ENCODE data around the gene SSX4.
"Not testable (repeated sequence)": the region's sequence is repeated elsewhere in the genome, so short reads cannot be mapped to it uniquely, and the experiment has no call there.

SSX4 gene, protein sequence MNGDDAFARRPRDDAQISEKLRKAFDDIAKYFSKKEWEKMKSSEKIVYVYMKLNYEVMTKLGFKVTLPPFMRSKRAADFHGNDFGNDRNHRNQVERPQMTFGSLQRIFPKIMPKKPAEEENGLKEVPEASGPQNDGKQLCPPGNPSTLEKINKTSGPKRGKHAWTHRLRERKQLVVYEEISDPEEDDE

GRCh38 chrX:48383239-48383638 lies at the start of gene SSX4:
Gene SSX4, plus strand, starts transcription at chrX:48383539. Its CDS starts 515 bp downstream, at chrX:48384054.
- not testable (repeated sequence) for DNase-seq

DNA sequence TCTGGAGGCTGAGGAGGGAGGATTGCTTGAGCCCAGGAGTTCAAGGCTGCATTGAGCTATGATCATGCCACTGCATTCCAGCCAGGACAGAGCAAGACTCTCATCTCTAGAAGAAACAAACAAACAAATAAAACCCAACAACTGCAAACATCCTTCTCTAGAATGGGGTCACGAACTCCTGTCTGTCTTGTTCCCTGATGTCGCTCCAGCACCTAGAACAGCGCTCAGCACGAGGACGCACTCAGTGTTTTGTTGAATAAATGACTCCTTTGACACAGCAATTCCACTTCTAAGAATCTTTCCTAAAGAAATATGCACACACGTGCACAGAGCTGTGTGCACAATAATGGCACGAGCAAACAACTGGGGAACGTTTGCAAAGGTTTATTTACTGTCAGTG lies 37.3 kb upstream of the SSX4 start:
- not testable (repeated sequence) for DNase-seq

DNA sequence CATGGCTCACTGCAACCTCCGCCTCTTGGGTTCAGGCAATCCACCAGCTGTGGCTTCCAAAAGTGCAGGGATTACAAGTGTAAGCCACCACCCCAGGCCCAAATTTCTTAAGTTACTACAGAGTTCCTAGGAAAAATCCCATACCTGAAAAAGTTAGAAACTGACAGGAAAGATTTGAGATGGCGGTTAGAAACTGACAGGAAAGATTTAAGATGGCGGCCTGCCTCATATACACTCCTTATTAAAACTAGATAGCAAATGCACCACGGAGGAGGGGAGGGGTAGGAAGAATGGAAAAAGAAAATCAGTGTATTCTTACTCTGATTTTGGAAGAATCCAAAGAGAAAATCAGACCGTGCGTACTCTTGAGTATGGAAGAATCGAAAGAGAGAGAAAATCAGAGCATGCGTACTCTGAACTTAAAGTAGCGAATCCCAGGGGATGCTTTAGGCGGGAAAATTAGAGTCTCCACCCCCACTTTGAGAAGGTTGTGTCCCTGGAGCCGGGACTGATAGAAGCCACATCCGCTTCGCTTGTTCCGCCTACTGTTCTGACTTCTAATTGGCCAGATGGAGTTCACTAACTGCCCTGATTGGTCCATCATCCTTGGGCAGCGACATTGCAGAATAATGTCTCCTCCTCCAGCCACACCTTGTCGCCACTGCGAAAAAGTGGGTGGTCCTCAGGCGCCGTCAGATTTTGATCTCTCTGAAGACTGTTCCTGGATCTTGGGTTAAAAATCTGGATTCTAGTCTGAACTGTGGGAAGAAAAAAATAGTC lies 26.8 kb upstream of the SSX4 start, which contains the start of gene SSX3:
SSX3 (minus strand) TSS at position 389 of the 780 bp plus-strand sequence. CDS start 1,454 bp downstream, outside the sequence.
- DNase-seq: not testable (repeated sequence)

DNA sequence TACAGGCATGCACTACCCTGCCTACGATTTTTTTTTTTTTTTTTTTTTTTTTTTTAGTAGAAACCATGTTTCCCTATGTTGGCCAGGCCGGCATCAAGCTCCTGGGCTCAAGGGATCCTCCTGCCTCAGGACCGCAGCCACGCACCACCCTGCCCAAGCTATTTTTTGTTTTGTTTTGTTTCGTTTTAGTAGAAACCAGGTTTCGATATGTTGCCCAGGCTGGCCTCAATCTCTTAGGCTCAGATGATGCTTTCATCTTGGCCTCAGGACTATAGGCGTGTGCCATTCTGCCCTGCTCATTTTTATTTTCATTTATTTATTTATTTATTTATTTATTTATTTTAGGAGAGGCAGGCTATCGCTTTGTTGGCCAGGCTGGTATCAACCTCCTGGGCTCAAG lies 25.7 kb upstream of the SSX4 start:
- no peak for DNase-seq

DNA sequence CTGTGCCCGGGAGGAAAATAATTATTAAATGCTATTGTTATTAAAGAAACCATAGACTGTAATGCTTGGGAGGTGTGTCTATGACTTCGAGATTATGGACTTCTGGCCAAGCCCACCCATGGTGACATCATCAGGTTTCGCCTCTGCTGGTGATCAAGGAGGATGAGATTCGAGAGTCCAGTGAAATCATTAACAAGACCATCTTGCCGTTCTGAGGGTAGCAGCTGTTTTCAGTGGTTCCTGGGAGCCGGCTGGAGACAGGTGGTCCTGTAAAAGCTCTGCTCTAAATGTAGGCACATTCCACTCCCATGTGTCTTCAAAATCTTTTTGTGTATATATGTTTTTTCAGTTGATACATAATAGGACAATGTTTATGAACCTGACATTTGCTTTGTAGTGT lies 24.1 kb upstream of the SSX4 start:
- not testable (repeated sequence) for DNase-seq

DNA sequence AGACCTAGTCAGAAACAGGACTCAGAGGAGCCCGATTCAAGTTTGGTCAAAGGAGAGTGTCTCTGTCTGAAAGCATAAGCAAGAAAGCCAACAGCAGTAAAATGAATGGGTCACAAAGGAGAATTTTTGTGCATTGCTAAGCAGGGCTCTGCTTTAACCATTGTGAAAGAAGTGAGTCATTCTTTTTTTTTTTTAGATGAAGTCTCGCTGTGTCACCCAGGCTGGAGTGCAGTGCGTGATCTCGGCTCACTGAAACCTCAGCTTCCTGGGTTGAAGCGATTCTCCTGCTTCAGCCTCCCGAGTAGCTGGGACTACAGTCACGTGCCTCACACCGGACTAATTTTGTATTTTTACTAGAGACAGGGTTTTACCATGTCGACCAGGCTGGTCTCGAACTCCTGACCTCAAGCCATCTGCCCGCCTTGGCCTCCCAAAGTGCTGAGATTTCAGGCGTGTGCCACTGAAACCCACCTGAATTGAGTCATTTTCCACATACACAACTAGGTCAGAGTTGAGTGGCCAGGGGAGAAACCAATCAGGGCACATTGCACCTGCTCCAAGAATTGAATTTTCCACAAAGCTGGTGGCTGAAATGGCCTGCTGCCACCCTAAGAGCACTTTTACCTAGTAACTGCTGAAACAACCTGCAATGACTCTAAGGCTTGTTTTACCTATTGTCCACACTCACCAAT lies 15.5 kb upstream of the SSX4 start:
- not testable (repeated sequence) for DNase-seq

DNA sequence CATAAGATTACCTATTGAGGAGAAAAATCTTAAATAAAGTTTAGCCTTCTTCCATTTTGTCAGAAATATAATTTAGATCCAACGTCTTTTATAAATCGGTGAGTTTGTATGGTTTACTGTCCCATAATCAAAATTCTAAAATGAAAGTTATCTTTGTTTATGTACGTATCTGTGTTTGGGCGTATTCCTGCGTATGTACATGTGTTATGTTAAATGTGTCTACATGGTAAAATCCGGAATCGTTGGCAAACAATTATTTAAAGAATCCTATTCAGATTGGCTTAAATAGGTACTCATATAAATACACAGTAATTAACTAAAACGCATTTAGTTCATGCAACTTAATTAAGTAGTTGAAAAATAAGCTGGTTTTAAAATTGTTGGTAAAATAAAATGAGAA lies 12.9 kb upstream of the SSX4 start:
- not testable (repeated sequence) for DNase-seq

- DNase-seq: not testable (repeated sequence)
Observed at GRCh38 chrX:48396931-48397330, 13.6 kb downstream of the SSX4 start.

GRCh38 chrX:48397825-48398224 lies 14.5 kb downstream of the SSX4 start:
- DNase-seq: not testable (repeated sequence)

DNA sequence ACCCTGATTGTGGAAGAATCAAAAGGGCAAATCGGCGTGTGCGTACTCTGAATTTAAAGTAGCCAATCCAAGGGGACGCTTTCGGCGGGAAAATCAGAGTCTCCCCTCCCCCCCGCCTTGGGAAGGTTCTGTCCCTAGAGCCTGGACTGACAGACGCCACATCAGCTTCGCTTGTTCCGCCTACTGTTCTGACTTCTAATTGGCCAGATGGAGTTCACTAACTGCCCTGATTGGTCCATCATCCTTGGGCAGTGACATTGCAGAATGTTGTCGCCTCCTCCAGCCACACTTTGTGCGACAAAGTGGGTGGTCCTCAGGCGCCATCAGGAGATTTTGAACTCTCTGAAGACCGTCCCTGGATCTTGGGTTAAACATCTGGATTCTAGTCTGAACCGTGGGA lies 28.5 kb downstream of the SSX4 start, which contains the start of gene SSX4B:
SSX4B (minus strand) TSS at position 101 of the 400 bp plus-strand sequence. CDS start 588 bp downstream, outside the sequence.
- DNase-seq: not testable (repeated sequence)

DNA sequence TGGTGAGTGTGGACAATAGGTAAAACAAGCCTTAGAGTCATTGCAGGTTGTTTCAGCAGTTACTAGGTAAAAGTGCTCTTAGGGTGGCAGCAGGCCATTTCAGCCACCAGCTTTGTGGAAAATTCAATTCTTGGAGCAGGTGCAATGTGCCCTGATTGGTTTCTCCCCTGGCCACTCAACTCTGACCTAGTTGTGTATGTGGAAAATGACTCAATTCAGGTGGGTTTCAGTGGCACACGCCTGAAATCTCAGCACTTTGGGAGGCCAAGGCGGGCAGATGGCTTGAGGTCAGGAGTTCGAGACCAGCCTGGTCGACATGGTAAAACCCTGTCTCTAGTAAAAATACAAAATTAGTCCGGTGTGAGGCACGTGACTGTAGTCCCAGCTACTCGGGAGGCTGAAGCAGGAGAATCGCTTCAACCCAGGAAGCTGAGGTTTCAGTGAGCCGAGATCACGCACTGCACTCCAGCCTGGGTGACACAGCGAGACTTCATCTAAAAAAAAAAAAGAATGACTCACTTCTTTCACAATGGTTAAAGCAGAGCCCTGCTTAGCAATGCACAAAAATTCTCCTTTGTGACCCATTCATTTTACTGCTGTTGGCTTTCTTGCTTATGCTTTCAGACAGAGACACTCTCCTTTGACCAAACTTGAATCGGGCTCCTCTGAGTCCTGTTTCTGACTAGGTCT lies 43.8 kb downstream of the SSX4 start:
- DNase-seq: not testable (repeated sequence)

DNA sequence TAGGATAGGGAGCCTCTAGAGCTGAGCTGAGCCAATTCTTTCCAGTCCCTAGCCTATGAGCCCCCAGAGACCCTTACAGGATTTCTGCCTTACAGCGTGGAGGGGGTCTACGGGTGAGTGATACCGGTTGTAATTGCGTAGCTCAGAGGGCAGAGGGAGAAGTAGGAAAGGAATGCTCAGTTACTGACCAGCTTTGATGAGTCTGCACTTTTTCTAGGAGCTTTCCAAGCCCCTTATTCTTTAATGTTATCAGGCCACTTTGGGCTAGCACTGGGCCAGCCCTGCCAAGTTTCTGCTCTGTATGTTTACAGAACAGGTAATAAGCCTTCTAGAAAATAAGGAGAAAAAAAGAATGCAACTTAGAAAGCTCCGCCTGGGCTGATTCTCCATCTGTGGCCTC lies 46.3 kb downstream of the SSX4 start:
- DNase-seq: not testable (repeated sequence)

GRCh38 chrX:48430166-48430565 lies 46.8 kb downstream of the SSX4 start:
- not testable (repeated sequence) for DNase-seq

GRCh38 chrX:48433713-48434112 lies 50.4 kb downstream of the SSX4 start:
- DNase-seq: not testable (repeated sequence)
